Gastrocnemius medialis (tissue), 4 donors: ENCODE results near the gene LRRC2. TPM values are rescaled to one million over a fixed set of nuclear protein-coding genes. Genes with fewer than 3 reads are reported as not detected.
"Not testable (repeated sequence)": the region's sequence is repeated elsewhere in the genome, so short reads cannot be mapped to it uniquely, and the experiment has no call there.

ENCODE experiments used
- ATAC-seq, 2 donors: fragments of 150-250 bp; one replicate each; pipeline ENCODE4 v1.9.1; 2016
- DNase-seq, 2 donors: peaks; one replicate each; pipeline ENCODE4 v3.0.0-alpha.2; 2019
- H3K27ac ChIP-seq, 4 donors: fragments of 200-600 bp; sonication (generic); 1 replicate in 1 of 4; 2 replicates in 3 of 4; pipeline ENCODE4 v1.5.1; 2016 to 2018; ENCODE audit warnings: mild to moderate bottlenecking in 2 of 4, moderate library complexity in 1 of 4
- H3K27me3 ChIP-seq, 3 donors: fragments of 200-600 bp; sonication (generic) in 2 of 3; 1 replicate in 1 of 3; 2 replicates in 2 of 3; pipeline versions ENCODE4 v1.5.1 to v1.6.0; 2016 to 2019; ENCODE audit warnings: mild to moderate bottlenecking in 1 of 3, moderate library complexity in 1 of 3
- H3K36me3 ChIP-seq, 2 donors: fragments of 200-600 bp; sonication (generic) in 1 of 2; one replicate each; pipeline ENCODE4 v1.5.1; 2017 to 2018
- H3K4me1 ChIP-seq, 2 donors: fragments of 200-600 bp; sonication (generic) in 1 of 2; one replicate each; pipeline ENCODE4 v1.5.1; 2016 to 2017; ENCODE audit warnings: mild to moderate bottlenecking in 2 of 2
- H3K4me3 ChIP-seq, 4 donors: fragments of 200-600 bp; sonication (generic) in 3 of 4; 1 replicate in 1 of 4; 2 replicates in 3 of 4; pipeline ENCODE4 v1.5.1; 2016 to 2019; ENCODE audit warnings: mild to moderate bottlenecking in 2 of 4
- H3K9me3 ChIP-seq, 3 donors: fragments of 200-600 bp; sonication (generic) in 2 of 3; 1 replicate in 1 of 3; 2 replicates in 2 of 3; pipeline ENCODE4 v1.5.1; 2016 to 2019
- POLR2A ChIP-seq, 2 donors: fragments of 450-650 bp; IDR thresholded peaks; one replicate each; pipeline ENCODE4 v1.6.1; 2017; ENCODE audit warnings: antibody characterized with exemption in 2 of 2, mild to moderate bottlenecking in 2 of 2, moderate library complexity in 2 of 2
- in situ Hi-C, 4 donors: fragments of 200-750 bp; cut with MboI; loops; one replicate each; pipeline versions ENCODE4 v1.15.0 to v1.8.0; 2017; ENCODE audit warnings: low sequenced_read_pairs in 4 of 4
- intact Hi-C: fragments of 100-400 bp; cut with DNase I; formaldehyde crosslinking; loops from one replicate; pipeline ENCODE4 v1.15.1; 2023; ENCODE audit warnings: low total_unique reads
- total RNA-seq, 4 donors: library from RNA; depleted of rRNA; stranded (reverse); fragments of >200 nt; gene quantifications; one replicate each; pipeline versions ENCODE4 v1.1.0 to v1.2.3, GENCODE V29; 2016
- TF ChIP-seq, protein P1 (sequence below), 5 experiments: fragments of 450-650 bp in 3 of 5; fragments of 200-600 bp in 2 of 5; sonication (generic) in 2 of 5; IDR thresholded peaks in 4 of 5; conservative IDR thresholded peaks in 1 of 5; 1 replicate in 4 of 5; 2 replicates in 1 of 5; pipeline ENCODE4 v1.5.1; 2016 to 2019; ENCODE audit warnings: antibody characterized with exemption in 5 of 5, mild to moderate bottlenecking in 3 of 5, moderate library complexity in 3 of 5

The LRRC2 gene
- total RNA-seq, 4 donors from 2014 or later, result 72.7 to 103 (median 92.1) TPM

DNA sequence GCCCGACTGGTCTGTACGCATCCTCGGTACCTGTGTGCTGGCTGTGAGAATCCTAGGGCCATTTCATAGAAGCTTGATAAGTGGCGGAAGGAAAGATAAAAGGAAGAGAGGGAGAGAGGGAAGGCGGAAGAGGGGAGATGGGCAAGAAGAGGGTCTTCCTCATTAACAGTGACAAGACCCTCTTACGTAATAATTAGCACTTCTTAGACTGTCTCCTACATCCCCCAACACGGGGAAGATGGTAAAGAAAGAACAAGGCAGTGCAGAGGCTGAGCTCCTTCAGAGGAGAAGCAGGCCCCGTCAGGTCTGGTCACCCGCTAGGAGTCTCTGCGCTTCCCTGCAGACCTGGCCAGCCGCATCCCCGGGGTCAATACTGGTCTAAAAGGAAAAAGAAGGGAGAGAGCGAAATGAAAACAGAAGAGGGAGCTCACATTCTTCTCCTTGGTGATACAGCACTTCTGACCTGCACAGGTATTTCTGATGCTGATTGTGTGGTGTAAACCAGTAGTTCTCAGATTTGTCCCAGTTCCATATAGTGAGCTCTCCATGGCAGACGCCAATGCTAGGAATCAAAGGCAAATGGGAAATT, 27.3 kb upstream of the LRRC2 start:
- Histone ChIP-seq H3K27ac (no peak overlapping the region), H3K36me3 (no peaks in the 10 kb centered on the region), H3K9me3 (no peaks in the 10 kb centered on the region), H3K27me3 (no peaks in the 10 kb centered on the region), H3K4me3 (no peak overlapping the region), H3K4me1 (no peaks in the 10 kb centered on the region)
- ATAC-seq, result no peak
- in situ Hi-C loops, result no loop called here
- no peak for DNase-seq
- intact Hi-C loops, result no loop called here
- TF ChIP-seq, protein P1, sequence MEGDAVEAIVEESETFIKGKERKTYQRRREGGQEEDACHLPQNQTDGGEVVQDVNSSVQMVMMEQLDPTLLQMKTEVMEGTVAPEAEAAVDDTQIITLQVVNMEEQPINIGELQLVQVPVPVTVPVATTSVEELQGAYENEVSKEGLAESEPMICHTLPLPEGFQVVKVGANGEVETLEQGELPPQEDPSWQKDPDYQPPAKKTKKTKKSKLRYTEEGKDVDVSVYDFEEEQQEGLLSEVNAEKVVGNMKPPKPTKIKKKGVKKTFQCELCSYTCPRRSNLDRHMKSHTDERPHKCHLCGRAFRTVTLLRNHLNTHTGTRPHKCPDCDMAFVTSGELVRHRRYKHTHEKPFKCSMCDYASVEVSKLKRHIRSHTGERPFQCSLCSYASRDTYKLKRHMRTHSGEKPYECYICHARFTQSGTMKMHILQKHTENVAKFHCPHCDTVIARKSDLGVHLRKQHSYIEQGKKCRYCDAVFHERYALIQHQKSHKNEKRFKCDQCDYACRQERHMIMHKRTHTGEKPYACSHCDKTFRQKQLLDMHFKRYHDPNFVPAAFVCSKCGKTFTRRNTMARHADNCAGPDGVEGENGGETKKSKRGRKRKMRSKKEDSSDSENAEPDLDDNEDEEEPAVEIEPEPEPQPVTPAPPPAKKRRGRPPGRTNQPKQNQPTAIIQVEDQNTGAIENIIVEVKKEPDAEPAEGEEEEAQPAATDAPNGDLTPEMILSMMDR (IDR thresholded peaks at IDR 0.05 in 4 of 5, conservative IDR thresholded peaks at IDR 0.05 in 1 of 5), result no peak
- TF ChIP-seq POLR2A (IDR thresholded peaks at IDR 0.05), result no peak

- H3K36me3 ChIP-seq, intact Hi-C loops, H3K27ac ChIP-seq, H3K9me3 ChIP-seq, H3K4me1 ChIP-seq, ATAC-seq, DNase-seq, H3K4me3 ChIP-seq, H3K27me3 ChIP-seq, in situ Hi-C loops: not testable (repeated sequence)
Measured at GRCh38 chr3:46587268-46587667, 21.2 kb upstream of the LRRC2 start.

- H3K9me3 ChIP-seq, result no peaks in the 10 kb centered on the region
- intact Hi-C loops, result no loop called here
- in situ Hi-C loops, result no loop called here
- H3K27ac ChIP-seq, result no peak overlapping the region
- ATAC-seq (no peak), DNase-seq (no peak)
- TF ChIP-seq, protein P1 (IDR thresholded peaks at IDR 0.05 in 4 of 5, conservative IDR thresholded peaks at IDR 0.05 in 1 of 5), result no peak
- TF ChIP-seq POLR2A (IDR thresholded peaks at IDR 0.05), result no peak
- H3K4me3 ChIP-seq, result no peak overlapping the region
- no peaks in the 10 kb centered on the region for H3K4me1 ChIP-seq
- H3K36me3 ChIP-seq, result no peaks in the 10 kb centered on the region
- no peaks in the 10 kb centered on the region for H3K27me3 ChIP-seq
Measured at GRCh38 chr3:46586738-46587246, 20.7 kb upstream of the LRRC2 start.

DNA sequence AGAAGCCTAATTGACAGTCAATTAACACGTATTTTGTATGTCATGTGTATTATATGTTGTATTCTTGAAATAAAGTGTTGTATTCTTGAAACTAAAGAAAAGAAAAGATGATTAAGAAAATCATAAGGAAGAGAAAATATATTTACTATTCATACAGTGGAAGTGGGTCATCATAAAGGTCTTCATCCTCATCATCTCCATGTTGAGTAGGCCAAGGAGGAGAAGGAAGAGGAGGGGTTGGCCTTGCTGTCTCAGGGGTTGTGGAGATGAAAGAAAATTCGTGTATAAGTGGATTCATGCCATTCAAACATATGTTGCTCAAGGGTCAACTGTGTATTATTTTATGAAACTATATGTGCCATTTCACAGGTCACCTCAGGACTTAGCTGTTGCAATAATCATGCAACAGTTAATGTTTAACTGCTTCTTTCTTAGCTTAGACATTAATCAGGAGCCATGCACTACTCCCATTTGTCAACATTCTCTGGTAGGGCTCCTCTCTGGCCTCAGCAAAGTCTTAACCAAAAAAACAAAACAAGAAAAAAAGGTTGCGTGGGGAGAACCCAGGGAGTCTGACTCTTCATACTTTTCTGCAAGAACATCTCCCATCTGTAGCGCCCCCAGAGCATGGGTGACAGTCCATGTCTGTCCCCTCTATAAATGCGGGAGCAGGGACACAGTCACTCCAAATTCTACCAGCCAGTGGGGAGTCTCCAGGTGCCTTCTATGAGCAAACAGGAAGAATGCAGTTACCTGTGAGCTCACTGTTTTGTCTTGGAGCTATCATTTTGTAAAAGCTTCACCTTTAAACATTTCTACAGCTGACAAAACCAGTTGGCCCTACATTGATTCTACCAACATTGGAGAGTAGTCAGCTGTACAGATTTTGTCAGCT, 19.9 kb upstream of the LRRC2 start:
- Histone ChIP-seq H3K27me3 (no peaks in the 10 kb centered on the region), H3K4me3 (no peak overlapping the region), H3K27ac (no peak overlapping the region), H3K36me3 (no peaks in the 10 kb centered on the region), H3K4me1 (no peaks in the 10 kb centered on the region), H3K9me3 (no peaks in the 10 kb centered on the region)
- TF ChIP-seq POLR2A (IDR thresholded peaks at IDR 0.05), result no peak
- TF ChIP-seq, protein P1 (IDR thresholded peaks at IDR 0.05 in 4 of 5, conservative IDR thresholded peaks at IDR 0.05 in 1 of 5), result no peak
- in situ Hi-C loops, result no loop called here
- intact Hi-C loops, result no loop called here
- ATAC-seq, result no peak
- DNase-seq, result no peak
